H9 (cell line): Measurements from ENCODE around the gene POLDIP3. TPM values are rescaled to one million over a fixed set of nuclear protein-coding genes. Genes with fewer than 3 reads are reported as not detected.
A peak's percentile ranks its signal among the peaks of the same experiment; 100 is the strongest.

Experiments used
- DNase-seq: peaks from one replicate; pipeline ENCODE4 v3.0.0-alpha.2; 2017
- H2AFZ ChIP-seq: one replicate; pipeline ENCODE4 v1.6.1; 2013; ENCODE audit warnings: mild to moderate bottlenecking, low read length, control low read depth, moderate library complexity
- H2AK5ac ChIP-seq: 2 replicates; pipeline ENCODE4 v1.6.1; 2013; ENCODE audit warnings: low read length, control low read depth, mixed read lengths; ENCODE audit not compliant: insufficient read length
- H2BK120ac ChIP-seq: one replicate; pipeline ENCODE4 v1.6.1; 2013; ENCODE audit warnings: low read depth, mild to moderate bottlenecking, low read length, control low read depth, inconsistent platforms; ENCODE audit not compliant: poor library complexity, severe bottlenecking
- H2BK12ac ChIP-seq: 2 replicates; pipeline ENCODE4 v1.6.1; 2013; ENCODE audit warnings: low read length, control low read depth, mixed read lengths, low read depth; ENCODE audit not compliant: insufficient read length
- H2BK15ac ChIP-seq: 2 replicates; pipeline ENCODE4 v1.6.1; 2013; ENCODE audit warnings: low read depth, low read length, control low read depth
- H2BK20ac ChIP-seq: one replicate; pipeline ENCODE4 v1.6.1; 2013; ENCODE audit warnings: low read depth, mild to moderate bottlenecking, low read length, control low read depth, inconsistent platforms; ENCODE audit not compliant: poor library complexity, severe bottlenecking
- H2BK5ac ChIP-seq: 2 replicates; pipeline ENCODE4 v1.6.1; 2013; ENCODE audit warnings: low read length, control low read depth, mixed read lengths; ENCODE audit not compliant: insufficient read length
- H3K14ac ChIP-seq: 2 replicates; pipeline ENCODE4 v1.6.1; 2013; ENCODE audit warnings: low read length, control low read depth; ENCODE audit not compliant: insufficient read depth
- H3K18ac ChIP-seq: 2 replicates; pipeline ENCODE4 v1.6.1; 2013; ENCODE audit warnings: low read depth, mild to moderate bottlenecking, mixed read lengths, low read length, control low read depth; ENCODE audit not compliant: insufficient read length
- H3K23ac ChIP-seq: 2 replicates; pipeline ENCODE4 v1.6.1; 2013; ENCODE audit warnings: low read length, control low read depth, mixed read lengths, low read depth; ENCODE audit not compliant: insufficient read length
- H3K23me2 ChIP-seq: 2 replicates; pipeline ENCODE4 v1.6.1; 2013; ENCODE audit warnings: low read depth, mild to moderate bottlenecking, mixed read lengths, low read length, control low read depth; ENCODE audit not compliant: insufficient read length, poor library complexity, severe bottlenecking
- H3K27ac ChIP-seq: 2 replicates; pipeline ENCODE4 v1.5.1; 2013; ENCODE audit warnings: low read length, control low read depth, mixed read lengths, low read depth; ENCODE audit not compliant: insufficient read length
- H3K27me3 ChIP-seq: 2 replicates; pipeline ENCODE4 v1.6.1; 2013; ENCODE audit warnings: low read length, control low read depth, inconsistent platforms; ENCODE audit not compliant: insufficient read depth
- H3K4ac ChIP-seq: 2 replicates; pipeline ENCODE4 v1.6.1; 2013; ENCODE audit warnings: low read depth, mild to moderate bottlenecking, control low read depth, inconsistent platforms, low read length, moderate library complexity
- H3K4me1 ChIP-seq: 2 replicates; pipeline ENCODE4 v1.6.1; 2013; ENCODE audit warnings: low read length, control low read depth, inconsistent platforms; ENCODE audit not compliant: insufficient read depth
- H3K4me2 ChIP-seq: 2 replicates; pipeline ENCODE4 v1.6.1; 2013; ENCODE audit warnings: low read length, control low read depth, mixed read lengths; ENCODE audit not compliant: insufficient read length, insufficient read depth
- H3K56ac ChIP-seq: 2 replicates; pipeline ENCODE4 v1.6.1; 2013; ENCODE audit warnings: low read depth, mild to moderate bottlenecking, mixed read lengths, low read length, control low read depth; ENCODE audit not compliant: insufficient read length
- H3K79me1 ChIP-seq: 2 replicates; pipeline ENCODE4 v1.6.1; 2013; ENCODE audit warnings: low read depth, mild to moderate bottlenecking, moderate library complexity, low read length, control low read depth, inconsistent platforms; ENCODE audit not compliant: insufficient read depth, poor library complexity, severe bottlenecking
- H3K79me2 ChIP-seq: 2 replicates; pipeline ENCODE4 v1.6.1; 2013; ENCODE audit warnings: low read length, control low read depth, inconsistent platforms; ENCODE audit not compliant: insufficient read depth
- H3K9ac ChIP-seq: 2 replicates; pipeline ENCODE4 v1.6.1; 2013; ENCODE audit warnings: low read length, control low read depth, mixed read lengths; ENCODE audit not compliant: insufficient read length; ENCODE audit errors: extremely low read depth
- H3K9me3 ChIP-seq: one replicate; pipeline ENCODE4 v1.6.1; 2013; ENCODE audit warnings: low read depth, low read length, inconsistent platforms; ENCODE audit not compliant: control insufficient read depth
- H3T11ph ChIP-seq: one replicate; pipeline ENCODE4 v1.6.1; 2013; ENCODE audit warnings: mild to moderate bottlenecking, low read length, control low read depth, inconsistent platforms
- H4K20me1 ChIP-seq: one replicate; pipeline ENCODE4 v1.6.1; 2013; ENCODE audit not compliant: control insufficient read depth, insufficient read length, insufficient read depth
- H4K5ac ChIP-seq: 2 replicates; pipeline ENCODE4 v1.6.1; 2013; ENCODE audit warnings: low read depth, mild to moderate bottlenecking, mixed read lengths, low read length, control low read depth; ENCODE audit not compliant: insufficient read length
- H4K8ac ChIP-seq: replicated peaks from 2 replicates; pipeline ENCODE4 v1.6.1; 2013; ENCODE audit warnings: low read length, control low read depth, mixed read lengths, low read depth; ENCODE audit not compliant: insufficient read length
- H4K91ac ChIP-seq: 2 replicates; pipeline ENCODE4 v1.6.1; 2013; ENCODE audit warnings: low read depth, mild to moderate bottlenecking, moderate library complexity, mixed read lengths, low read length, control low read depth; ENCODE audit not compliant: insufficient read length
- H3K27ac Mint-ChIP-seq, 3 experiments: 2 replicates in 2 of 3; 3 replicates in 1 of 3; pipeline ENCODE4 v1.8.0; 2020 to 2021; ENCODE audit warnings: mixed read lengths in 3 of 3, mild to moderate bottlenecking in 1 of 3, moderate library complexity in 1 of 3
- H3K27me3 Mint-ChIP-seq: 2 replicates; pipeline ENCODE4 v1.8.0; 2021; ENCODE audit warnings: low read depth, mild to moderate bottlenecking, moderate library complexity, mixed read lengths
- H3K36me3 Mint-ChIP-seq, 3 experiments: 2 replicates in 2 of 3; 3 replicates in 1 of 3; pipeline ENCODE4 v1.8.0; 2020 to 2021; ENCODE audit warnings: low read depth in 3 of 3, mixed read lengths in 3 of 3; ENCODE audit not compliant: insufficient read depth in 1 of 3
- H3K4me1 Mint-ChIP-seq, 2 experiments: 2 replicates each; pipeline ENCODE4 v1.8.0; 2020; ENCODE audit warnings: mixed read lengths in 2 of 2
- H3K4me3 Mint-ChIP-seq, 2 experiments: 2 replicates in 1 of 2; 3 replicates in 1 of 2; pipeline ENCODE4 v1.8.0; 2020 to 2021; ENCODE audit warnings: mild to moderate bottlenecking in 2 of 2, mixed read lengths in 2 of 2, moderate library complexity in 1 of 2
- H3K9me3 Mint-ChIP-seq, 2 experiments: 2 replicates in 1 of 2; 3 replicates in 1 of 2; pipeline ENCODE4 v1.8.0; 2020; ENCODE audit warnings: mild to moderate bottlenecking in 2 of 2, mixed read lengths in 2 of 2, moderate library complexity in 1 of 2
- CTCF ChIP-seq: fragments of 200-600 bp; sonication (generic); conservative IDR thresholded peaks from 3 replicates; pipeline ENCODE4 v1.8.0; 2021; ENCODE audit warnings: antibody characterized with exemption, mild to moderate bottlenecking
- WGBS: extraction: QIAGEN DNeasy Blood & Tissue Kit; methylation state at CpG from one replicate; pipeline ENCODE4 v1.1.7; 2013; ENCODE audit warnings: missing lambda C conversion rate, low lambda C conversion rate, mixed read lengths; ENCODE audit not compliant: insufficient read length; ENCODE audit errors: extremely low coverage; 5-methylcytosine and 5-hydroxymethylcytosine counted together
- total RNA-seq: library from RNA; stranded (reverse); gene quantifications from 2 replicates; pipeline ENCODE4 v1.2.1, GENCODE V29; 2021

POLDIP3 gene
- total RNA-seq, 1 experiment from 2014 or later = 90.8 TPM

GRCh38 chr22:42562279-42562678 is 52.4 kb downstream of the POLDIP3 start:
- H3K23ac ChIP-seq = no peak overlapping the region
- H3K18ac ChIP-seq = no peak overlapping the region
- no peak for TF ChIP-seq CTCF
- H2BK15ac ChIP-seq = no peak overlapping the region
- Mint-ChIP-seq H3K4me1 (peaks cover 9 to 21% of the 10 kb centered on the region in 2 experiments), H3K27ac (peak overlapping the region in 2 of 3 experiments; percentile 31 to 83; a peak in 1 of 7 replicates), H3K27me3 (peaks cover 35% of the 10 kb centered on the region), H3K36me3 (peaks cover 0 to 9% (median 3%) of the 10 kb centered on the region in 3 experiments; a peak in 5 of 7 replicates), H3K9me3 (peaks cover 0 to 3% of the 10 kb centered on the region in 2 experiments; a peak in 1 of 5 replicates), H3K4me3 (no peak overlapping the region)
- H2AK5ac ChIP-seq = no peak overlapping the region
- H3K4me1 ChIP-seq = peaks cover 4% of the 10 kb centered on the region; the same call in 1 of the 2 replicates
- no CpG with 5 or more reads among the region's 8 CpGs for WGBS
- no peak overlapping the region for H2BK12ac ChIP-seq
- H2BK5ac ChIP-seq = no peak overlapping the region
- H3K79me2 ChIP-seq = no peaks in the 10 kb centered on the region
- no peaks in the 10 kb centered on the region for H3K9me3 ChIP-seq
- no peaks in the 10 kb centered on the region for H3K79me1 ChIP-seq
- no peak overlapping the region for H3K56ac ChIP-seq
- no peak overlapping the region for H2AFZ ChIP-seq
- no peaks in the 10 kb centered on the region for H3K27me3 ChIP-seq
- no peak overlapping the region for H4K8ac ChIP-seq
- H3K27ac ChIP-seq = no peak overlapping the region
- no peaks in the 10 kb centered on the region for H4K20me1 ChIP-seq
- H3K14ac ChIP-seq = no peak overlapping the region
- H3K9ac ChIP-seq = no peak overlapping the region
- H4K91ac ChIP-seq = no peak overlapping the region
- no peak overlapping the region for H3K4ac ChIP-seq
- no peak for DNase-seq
- H2BK120ac ChIP-seq = no peak overlapping the region
- no peak overlapping the region for H3K4me2 ChIP-seq
- no peaks in the 10 kb centered on the region for H3K23me2 ChIP-seq
- H4K5ac ChIP-seq = no peak overlapping the region
- H2BK20ac ChIP-seq = no peak overlapping the region
- H3T11ph ChIP-seq = no peak overlapping the region
